Stimulated activated CD4-positive, alpha-beta T cell treated with anti-CD3 and anti-CD28 coated beads, Interleukin-12 subunit alpha, Interleukin-12 subunit beta, amount 100 ng/mL, for 4 hours (primary cell): ENCODE measurements around the gene JAK3.
"Not testable (repeated sequence)": the region's sequence is repeated elsewhere in the genome, so short reads cannot be mapped to it uniquely, and the experiment has no call there.

ENCODE experiments used
- DNase-seq: peaks from one replicate; pipeline ENCODE4 v3.0.0-alpha.2; 2020

JAK3 gene

DNA sequence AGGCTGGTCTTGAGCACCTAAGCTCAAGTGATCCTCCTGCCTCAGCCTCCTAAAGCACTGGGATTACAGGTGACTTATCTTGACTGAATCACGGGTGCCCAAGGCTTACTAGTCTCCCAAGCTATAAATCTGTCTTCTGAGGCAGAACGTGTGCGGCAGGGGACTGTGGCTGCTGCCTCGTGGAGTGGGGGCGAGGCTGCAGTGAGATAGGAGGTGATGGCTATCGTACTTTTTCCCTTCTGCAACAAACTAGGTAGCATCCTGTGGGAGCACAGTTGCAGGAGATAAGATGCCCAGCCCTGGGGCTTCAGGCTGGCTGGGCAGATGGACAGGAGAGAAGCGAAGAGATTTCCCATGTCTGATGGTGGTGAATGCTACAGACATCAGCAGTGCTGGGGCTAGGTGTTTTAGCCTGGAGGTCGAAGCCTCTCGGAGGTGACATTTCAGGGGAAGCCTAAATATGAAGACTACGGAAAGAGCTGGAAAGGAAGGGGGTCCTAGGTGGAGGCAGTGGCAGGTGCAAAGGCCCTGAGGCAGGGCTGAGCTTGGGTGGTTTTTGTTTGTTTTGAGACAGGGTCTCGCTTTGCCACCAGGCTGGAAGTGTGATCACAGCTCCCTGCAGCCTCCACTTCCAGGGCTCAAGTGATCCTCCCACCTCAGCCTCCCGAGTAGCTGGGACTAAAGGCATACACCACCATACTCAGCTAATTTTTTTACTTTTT is 45.5 kb downstream of the JAK3 start:
- DNase-seq, result no peak

DNA sequence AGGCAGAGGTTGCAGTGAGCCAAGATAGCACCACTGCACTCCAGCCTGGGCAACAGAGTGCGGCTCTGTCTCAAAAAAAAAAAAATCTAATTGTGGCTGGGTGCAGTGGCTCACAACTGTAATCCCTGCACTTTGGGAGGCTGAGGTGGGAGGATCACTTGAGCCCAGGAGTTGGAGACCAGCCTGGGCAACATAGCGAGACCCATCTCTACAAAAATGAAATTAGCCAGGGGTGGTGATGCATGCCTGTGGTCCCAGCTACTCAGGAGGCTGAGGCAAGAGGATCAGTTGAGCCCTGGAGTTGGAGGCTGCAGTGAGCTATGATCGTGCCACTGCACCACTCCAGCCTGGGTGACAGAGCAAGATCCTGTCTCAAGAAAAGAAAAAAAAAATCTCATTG is 49.2 kb downstream of the JAK3 start:
- not testable (repeated sequence) for DNase-seq

DNA sequence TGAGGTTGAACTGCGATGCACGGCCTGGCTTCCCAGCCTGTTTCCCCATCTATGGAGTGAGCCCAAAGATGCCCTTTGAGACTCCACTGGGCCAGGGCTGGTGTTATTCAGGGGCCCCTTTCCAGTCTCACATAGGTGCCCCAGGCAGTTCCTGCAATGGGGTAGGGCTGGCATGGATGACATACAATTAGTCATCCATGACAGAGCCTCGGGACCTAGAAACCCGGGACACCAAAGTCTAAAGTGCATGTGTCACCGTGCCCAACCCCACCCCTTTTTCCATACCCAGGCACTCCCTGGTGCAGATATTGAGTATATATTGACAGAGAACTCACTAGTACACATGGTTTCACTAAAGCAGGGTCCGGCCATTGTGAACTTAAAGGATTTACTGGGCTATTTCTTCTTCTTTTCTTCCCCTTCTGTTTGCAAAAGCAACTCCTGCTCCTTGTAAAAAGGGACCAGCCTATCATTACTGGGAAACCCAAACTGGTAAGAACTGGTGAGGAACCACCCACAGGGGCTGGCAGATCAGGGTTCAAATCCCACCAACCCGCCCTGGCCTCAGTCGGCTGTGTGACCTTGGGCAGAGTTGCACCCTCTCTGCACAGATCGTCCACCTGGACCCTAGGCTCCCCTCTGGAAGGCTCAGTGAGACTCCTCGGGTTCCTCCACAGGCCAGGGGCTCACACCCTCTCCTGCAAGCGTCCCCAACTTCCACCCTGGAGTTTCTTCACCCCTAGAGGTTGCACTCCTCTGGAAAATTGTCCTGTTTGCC is 50.2 kb downstream of the JAK3 start:
- DNase-seq, result peak; percentile 42

DNA sequence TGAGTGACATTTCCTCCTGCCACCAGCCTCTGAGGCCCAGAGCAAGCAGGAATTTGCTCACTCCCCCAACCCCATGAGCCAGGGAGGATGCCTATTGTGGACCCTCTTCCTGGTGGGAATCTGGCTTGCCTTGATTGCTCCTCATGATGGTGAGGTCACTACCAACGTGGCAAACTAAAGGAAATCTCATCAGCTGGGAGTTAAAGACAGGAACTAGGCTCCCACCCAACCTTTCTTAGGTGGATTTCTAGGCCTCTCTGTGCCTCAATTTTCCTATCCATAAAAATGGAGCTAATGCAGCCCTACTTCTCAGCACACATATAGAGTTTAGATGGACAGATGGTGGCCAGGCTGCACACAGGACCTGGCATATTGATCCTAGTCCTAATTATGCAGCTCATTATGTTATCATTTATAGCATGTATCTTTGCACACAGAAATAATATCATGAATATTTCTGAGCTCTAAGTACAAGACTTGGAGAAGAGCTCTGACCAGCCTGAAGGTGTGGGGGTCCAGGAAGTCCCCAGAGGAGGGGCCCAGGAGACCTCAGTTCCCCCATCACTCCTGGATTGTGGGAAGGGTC is 50.9 kb downstream of the JAK3 start:
- DNase-seq, result no peak

DNA sequence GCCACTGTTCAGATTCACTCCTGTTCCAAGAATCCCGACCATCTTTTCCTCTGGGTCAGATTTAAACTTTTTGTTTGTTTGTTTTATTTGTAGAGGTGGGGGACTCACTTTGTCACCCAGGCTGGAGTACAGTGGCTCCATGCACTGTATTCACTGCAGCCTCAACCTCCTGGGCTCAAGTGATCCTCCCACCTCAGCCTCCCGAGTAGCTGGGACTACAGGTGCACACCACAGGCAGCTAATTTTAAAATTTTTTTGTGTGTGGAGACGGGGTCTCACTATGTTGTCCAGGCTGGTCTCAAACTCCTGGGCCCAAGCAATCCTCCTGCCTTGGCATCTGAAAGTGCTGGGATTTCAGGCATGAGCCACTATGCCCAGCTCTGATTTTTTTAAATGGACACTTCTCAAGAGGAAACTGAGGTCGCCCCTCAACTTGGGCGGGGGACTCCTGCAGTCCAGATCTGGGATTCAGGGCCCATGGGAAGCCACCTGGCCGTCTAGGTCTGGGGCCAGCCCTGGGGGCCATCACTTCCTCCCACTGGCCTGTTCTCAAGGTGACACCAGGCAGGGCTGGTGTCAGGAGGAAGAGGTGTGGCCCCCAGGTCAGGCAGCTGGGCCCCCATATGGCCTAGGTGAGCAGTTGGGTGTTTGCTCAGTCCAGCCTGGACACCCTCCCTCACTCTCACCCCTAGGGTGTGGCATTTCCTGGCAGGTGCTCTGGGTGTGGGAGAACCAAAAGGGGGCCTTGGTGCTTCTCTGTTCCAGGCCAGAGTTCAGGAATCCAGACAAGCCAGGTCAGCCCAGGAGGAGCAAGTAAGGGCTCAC is 51.6 kb downstream of the JAK3 start:
- DNase-seq, result no peak

DNA sequence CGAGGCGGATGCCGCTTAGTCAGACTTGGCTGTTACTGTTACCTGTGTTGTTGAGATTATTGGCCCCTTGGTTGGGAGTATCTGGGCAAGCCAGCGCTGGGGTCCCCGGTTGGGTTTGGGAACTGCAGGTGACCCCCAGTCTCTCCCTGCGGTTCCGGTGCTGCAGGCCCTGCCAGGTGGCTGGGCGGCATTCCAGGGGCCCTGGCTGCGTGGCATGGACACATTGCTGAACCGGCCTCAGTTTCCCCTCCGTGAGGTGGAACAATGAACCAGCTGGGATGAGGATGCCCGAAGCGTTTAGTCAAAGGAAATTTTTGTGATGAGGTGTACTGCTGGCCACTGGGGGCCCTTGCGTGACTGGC is 52.3 kb downstream of the JAK3 start:
- no peak for DNase-seq

DNA sequence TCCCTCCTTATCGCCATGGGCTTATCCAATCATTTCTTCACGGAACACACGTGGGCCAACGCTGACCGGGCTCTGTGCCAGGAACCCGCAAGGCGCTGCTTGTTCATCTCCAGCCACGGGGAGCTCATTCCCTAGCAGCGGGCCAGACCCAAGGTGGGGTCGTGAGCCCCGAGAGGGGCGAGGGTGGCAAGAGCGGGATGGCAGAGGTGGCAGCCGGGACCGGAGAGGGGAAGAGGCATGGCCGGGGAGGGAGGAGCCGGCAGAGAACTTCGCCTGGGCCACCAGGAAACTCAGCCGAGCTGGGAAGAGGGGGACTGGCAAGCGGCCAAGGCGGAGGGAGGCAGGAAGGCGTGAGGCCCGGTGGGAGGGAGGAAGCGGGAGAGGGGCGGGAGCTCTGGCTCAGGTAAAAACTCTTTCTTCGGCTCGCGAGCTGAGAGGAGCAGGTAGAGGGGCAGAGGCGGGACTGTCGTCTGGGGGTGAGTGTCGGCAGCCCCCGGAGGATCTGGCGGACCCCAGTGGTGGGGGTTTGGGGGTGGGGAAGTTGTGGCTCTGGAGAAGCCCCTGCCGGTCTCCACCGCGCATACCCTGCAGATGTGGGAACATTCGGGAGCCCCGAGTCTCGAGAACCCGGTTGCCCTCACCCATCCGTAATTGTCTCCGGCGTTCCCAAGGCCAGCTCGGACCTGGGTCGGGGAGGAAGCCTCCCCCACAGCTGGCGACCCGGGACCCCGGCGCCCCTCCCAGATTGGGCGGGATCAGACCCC is 52.9 kb downstream of the JAK3 start, which contains the start of gene B3GNT3:
Gene B3GNT3 (plus strand): TSS at position 408 of the 764 bp plus-strand sequence. CDS start 12,670 bp downstream, outside the sequence.
- no peak for DNase-seq

DNA sequence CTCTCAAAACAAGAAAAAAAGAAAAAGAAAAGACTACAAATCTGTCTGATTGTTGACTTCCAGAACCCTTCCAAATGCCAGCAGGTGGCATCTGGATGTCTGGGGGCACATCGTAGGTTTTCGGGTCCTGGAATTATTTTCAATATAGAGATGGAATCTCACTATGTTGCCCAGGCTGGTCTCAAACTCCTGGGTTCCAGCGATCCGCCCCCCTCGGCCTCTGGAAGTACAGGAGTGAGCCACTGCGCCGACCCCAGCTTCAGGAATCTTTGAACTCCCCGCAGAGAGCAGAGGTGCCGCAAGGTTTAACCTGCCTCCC is 53.4 kb downstream of the JAK3 start:
- DNase-seq, result no peak

DNA sequence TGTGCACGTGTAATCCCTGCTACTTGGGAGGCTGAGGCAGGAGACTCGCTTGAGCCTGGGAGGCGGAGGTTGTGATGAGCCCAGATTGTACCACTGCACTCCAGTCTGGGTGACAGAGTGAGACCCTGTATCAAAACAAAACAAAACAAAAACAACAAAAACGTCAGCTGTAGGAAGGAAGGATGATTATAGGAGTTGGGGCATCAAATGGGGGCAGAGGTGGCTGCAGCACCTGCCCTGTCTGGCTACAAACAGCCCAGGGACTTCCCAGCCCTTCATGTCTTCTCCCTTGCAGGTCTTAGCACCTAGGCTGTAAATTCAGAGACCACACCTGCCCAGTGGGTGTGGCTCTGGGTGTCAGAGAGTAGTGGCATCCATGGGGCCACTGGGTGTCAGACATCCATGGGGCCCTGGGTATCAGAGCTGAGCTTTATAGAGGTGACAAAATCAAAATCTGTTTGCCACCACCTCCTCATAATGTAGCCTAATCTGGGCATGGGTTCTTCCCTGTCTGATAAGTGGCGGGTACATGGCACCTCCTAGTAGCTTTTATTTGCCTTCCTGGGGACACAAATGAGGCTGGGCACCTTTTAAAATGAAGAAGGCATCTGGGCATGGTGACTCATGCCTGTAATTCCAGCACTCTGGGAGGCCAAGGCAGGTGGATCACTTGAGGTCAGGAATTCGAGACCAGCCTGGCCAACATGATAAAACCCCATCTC is 57.6 kb downstream of the JAK3 start:
- DNase-seq, result no peak

DNA sequence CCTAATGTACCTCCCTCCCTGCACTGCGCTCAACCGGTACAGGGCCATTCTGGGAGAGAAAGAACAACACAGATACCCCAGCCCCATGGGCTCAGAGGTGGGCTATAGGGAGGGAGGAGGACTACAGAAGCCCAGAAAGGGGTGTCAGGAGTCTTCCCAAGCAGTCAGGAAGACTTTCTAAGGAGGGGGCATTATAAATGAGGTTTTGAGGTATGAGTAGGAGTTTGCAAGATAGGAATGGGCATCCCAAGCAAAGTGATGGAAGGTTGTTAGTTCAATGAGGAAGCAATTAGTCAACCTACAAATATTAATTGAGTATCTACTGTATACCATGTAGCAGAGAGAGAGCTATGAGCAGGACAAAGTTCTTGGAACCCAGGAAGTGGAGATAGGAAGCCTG is 59.1 kb downstream of the JAK3 start:
- no peak for DNase-seq

DNA sequence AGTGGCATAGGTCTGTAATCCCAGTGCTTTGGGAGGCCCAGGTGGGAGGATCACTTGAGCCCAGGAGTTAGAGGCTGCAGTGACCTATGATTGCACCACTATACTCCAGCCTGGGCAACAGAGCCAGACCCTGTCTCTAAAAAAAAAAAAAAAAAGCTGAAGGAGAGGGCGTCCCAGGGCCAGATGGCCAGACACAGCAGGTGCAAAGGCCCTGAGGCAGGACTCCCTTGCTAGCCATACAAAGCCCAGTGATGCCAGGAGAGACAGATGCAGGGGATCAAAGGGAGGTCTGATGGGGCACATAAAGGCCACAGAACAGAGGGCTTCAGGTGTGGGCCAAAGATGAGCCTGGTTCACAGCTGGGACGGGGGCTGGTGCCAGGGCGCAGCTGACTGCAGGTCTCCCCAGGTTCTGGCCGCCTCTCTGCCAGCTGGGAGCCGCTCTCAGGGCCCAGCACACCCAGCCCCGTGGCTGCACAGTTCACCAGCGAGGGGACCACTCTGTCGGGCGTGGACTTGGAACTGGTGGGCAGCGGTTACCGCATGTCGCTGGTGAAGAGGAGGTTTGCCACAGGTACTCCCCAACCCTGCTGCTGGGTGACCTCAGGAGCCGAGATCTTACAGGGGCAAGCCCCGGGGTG is 60.4 kb downstream of the JAK3 start:
- DNase-seq, result no peak

DNA sequence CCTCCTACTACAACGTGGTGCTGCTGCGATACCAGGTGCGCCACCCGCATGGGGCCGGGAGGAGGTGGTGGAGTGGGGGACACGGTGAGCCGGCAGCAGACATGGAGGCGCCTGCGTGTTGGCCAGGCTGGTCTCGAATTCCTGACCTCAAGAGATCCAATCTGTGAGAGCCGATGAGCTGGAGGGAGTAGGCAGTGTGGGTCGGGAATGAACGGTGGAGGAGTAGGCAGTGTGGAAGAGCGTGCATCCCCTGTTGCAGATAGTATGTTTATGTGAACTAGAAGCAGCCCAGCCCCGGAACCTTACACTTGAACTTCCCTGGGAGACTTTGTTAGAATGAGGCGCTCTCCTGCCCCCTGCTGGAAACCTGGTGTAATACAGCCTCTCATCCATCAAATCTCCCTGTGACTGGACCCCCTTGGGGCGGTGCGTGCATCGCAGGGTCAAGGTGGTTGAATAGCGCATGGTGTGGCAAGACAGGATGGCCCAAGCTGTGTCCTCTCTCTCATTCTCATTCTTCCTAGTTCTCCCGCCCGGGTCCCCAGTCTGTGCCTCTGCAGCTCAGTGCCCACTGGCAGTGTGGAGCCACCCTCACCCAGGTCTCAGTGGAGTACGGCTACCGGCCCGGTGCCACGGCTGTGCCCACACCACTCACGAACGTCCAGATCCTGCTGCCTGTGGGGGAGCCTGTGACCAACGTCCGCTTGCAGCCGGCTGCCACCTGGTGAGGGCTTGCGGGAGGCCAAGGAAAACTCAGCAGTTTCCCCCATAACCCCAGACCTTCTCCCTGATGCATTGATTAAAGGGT is 63.4 kb downstream of the JAK3 start:
- peak; percentile 70 for DNase-seq

DNA sequence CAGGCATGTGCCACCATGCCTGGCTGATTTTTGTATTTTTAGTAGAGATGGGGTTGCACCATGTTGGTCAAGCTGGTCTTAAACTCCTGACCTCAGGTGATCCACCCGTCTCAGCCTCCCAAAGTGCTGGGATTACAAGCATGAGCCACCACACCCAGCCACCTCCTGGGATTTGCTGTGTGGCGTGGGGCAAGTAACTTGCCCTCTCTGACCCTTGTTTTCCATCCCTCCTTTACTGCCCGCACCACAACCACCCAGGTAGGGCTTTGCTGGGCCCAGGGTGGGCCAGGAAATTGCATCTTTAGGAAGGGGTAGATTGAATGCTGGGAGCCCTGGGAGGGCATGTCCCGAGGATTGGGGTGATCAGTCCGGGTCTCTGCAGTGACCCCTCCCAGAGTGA is 64.1 kb downstream of the JAK3 start:
- DNase-seq, result not testable (repeated sequence)

DNA sequence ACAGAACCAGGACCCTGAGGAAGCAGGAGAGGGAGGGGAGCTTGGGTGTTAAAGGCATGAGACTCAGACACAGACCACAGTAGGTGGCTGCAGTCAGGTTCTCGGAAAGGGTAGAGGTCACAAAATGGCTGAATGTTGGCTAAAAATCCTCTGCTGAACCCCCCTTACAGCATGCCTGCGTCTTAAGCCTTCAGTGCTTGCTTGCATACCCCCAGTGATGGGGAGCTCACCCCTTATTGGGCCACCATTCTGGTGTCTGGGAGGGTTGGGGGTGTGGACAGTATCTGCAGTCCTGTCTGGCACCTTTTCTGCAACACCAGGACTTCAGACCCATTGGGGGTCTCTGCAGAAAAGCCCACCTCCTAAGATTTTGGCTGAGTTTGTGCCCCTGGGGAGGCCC is 67.0 kb downstream of the JAK3 start:
- no peak for DNase-seq

DNA sequence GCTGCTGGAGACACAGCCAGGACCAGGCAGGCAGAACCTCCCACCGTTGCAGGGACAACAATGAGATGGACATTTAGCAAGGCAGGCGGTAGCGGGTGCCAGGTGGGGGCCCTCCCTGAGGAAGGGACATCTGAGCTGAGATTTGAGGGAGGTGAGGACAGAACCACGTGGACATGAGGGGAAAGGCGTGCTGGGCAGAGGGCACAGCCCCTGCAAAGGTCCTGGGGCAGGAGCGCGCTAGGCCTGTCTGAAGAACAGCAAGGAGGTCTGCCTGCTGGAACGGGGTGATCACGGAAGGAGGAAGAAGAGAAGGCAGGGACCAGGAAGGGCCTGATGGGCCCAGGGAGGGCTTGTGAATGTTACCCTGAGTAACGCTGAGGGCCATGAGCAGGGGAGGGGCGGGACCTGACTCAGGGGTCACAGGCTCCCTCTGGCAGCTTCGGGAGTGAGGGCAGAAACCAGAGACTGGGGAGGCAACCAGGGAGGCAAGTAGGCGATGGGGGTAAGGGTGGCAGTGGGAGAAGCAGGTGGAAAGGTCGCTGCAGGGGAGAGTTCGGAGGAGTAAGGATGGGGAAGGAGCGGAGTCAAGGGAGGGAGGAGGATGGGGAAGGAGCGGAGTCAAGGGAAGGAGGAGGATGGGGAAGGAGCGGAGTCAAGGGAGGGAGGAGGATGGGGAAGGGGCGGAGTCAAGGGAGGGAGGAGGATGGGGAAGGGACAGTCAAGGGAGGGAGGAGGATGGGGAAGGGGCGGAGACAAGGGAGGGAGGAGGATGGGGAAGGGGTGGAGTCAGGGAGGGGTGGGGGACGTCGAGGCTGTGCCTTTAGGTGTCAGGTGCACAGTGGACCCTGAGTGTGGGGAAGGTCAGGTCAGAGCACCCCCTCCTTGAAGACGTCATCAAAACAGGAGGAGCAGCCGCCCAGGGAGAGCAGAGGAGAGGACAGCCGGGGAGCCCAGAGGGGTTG is 68.5 kb downstream of the JAK3 start:
- DNase-seq, result no peak

DNA sequence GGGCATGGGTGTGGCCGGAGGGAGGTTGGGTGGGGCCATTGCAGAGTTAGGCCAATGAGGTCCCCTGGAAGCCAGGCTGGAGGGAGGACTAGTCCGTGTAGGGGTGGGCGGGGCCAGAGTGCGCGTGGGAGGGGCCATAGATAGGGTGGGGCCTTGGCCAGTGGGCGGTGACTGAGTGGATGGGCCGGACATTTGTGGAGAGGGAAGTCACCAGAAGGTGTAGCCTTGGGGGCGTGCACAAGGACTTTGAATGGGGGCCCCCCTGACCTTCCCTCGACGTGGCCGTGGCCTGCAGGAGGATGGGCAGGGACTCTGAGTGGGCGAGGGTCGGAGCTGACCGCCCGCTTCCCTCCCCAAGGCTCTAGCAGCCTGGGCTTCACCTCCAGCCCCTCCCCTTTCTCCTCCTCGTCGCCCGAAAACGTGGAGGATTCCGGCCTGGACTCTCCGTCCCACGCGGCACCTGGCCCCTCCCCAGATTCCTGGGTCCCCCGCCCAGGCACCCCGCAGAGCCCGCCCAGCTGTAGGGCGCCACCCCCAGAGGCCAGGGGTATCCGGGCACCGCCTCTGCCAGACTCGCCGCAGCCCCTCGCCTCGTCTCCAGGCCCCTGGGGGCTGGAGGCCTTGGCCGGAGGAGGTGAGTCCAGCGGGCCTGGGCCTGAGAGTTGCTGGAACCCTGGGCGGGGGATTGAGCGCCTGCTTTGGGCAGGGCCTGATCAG is 69.4 kb downstream of the JAK3 start:
- peak; percentile 41 for DNase-seq

DNA sequence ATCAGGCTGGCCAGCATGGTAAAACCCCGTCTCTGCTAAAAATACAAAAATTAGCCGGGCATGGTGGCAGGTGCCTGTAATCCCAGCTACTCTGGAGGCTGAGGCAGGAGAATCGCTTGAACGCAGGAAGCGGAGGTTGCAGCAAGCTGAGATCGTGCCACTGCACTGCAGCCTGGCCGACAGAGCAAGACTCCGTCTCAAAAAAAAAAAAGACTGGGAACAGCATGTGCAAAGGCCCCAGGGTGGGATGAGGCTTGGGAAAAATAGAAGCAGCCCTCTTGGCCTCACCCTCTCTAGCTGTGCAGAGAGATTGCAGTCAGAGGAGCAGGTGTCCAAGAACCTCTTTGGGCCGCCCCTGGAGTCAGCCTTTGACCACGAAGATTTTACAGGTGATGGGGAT is 69.9 kb downstream of the JAK3 start:
- DNase-seq, result not testable (repeated sequence)

DNA sequence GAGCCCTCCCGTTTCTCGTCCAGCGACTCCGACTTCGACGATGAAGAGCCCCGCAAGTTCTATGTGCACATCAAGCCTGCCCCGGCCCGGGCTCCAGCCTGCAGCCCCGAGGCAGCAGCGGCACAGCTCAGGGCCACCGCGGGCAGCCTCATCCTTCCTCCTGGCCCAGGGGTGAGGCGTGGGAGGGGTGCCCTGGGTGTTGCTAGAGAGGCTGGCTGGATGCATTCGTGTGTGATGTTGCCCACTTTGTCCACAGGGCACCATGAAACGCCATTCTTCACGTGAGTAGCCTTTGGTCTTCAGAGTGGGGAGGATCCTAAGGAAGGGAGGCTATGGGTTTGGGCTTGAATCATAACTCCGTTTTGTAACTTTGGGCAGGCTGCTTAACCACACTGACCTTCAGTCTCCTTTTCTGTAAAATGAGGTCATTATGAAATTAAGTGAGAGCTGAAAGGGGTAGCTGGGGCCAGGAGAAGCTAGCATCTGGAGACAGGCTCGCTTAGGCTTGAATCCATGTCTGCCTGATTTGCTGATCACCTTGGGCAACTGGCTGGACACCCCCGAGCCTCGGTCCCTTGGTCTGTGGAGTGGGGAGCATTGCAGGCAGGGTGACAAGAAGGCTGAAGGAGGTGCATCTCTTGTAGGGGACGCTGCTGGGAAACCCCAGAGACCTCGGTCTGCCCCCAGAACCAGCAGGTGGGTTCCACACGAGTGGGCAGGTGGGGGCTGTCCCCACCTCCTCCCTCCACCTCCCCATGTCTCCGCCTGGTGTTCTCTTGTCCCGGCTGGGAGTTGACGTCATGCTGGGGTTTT is 71.6 kb downstream of the JAK3 start:
- DNase-seq, result no peak
